DMS153 (cell line): ENCODE measurements around the gene FIG4.
"Not testable (repeated sequence)": the region's sequence is repeated elsewhere in the genome, so short reads cannot be mapped to it uniquely, and the experiment has no call there.

Source experiments
- DNase-seq: peaks from one replicate; lab custom pipeline; 2025; lab: John Stamatoyannopoulos, UW

Gene FIG4

GRCh38 chr6:109702791-109703190 lies 11.7 kb downstream of the FIG4 start:
- DNase-seq: no peak

- DNase-seq: peak; percentile 89
Measured at GRCh38 chr6:109705258-109705657, 14.2 kb downstream of the FIG4 start.

DNA sequence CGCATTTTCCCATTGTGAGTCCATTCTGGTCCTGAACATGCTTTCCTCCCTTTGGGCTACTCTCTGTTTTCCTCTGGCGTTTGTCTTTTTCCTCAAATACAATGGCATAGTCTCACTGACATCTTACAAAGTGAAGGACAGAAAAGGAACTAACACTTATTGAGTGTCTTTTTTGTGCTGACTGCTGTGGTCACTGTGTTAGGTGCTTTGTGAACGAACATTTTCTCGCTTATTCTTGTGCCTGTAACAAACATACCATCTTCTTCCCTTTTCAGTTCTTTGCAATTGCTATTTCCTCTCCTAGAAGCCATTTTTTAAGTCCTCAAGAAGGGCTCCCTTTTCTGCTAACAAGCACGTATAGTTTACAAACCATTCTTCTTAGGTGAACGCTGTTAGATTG lies 15.4 kb downstream of the FIG4 start:
- peak; percentile 17 for DNase-seq

DNA sequence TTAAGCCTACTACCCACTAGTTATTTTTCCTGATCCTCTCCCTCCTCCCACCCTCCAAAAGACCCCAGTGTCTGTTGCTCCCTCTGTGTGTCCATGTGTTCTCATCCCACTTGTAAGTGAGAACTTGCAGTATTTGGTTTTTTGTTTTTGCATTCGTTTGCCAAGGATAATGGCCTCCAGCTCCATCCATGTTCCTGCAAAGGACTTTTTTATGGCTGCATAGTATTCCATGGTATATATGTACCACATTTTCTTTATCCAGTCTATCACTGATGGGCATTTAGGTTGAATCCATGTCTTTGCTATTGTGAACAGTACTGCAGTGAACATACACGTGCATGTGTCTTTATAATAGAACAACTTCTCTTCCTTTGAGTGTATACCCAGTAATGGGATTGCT lies 17.0 kb downstream of the FIG4 start:
- DNase-seq: not testable (repeated sequence)

- DNase-seq: no peak
Measured at GRCh38 chr6:109713097-109713496, 22.0 kb downstream of the FIG4 start.

DNA sequence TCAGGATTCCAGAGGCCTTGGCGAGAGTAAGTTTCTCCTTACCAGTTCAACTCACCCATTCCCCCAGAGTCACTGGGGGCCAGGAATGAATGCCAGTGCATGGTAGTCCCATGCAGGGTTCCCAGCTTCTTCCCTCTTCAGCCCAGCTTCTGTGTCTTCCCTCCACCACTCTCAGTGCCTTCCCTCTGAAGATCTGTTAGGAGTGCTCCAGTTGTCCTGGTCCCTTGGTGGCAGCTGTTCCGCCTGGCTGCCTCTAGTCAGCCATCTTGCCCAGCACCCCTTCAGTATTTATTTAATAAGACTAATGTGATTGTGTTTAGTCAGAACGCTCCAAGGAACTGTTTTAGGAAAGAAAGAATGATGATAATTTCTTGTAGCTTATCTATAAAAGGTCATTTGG lies 23.1 kb downstream of the FIG4 start:
- DNase-seq: no peak

GRCh38 chr6:109714611-109715010 lies 23.5 kb downstream of the FIG4 start:
- DNase-seq: no peak

- no peak for DNase-seq
Measured at GRCh38 chr6:109715616-109716015, 24.5 kb downstream of the FIG4 start.

DNA sequence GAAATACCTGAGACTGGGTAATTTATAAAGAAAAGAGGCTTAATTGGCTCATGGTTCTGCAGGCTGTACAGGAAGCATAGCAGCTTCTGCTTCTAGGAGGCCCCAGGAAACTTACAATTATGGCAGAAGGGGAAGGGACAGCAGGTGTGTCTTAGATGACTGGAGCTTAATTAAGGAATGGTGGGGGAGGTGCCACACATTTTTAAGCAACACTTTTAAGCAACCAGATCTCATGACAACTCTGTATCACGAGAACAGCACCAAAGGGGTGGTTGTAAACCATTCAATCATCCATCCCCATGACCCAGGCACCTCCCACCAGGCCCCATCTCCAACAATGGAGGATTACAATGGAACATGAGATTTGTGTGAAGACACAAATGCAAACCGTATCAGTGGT lies 26.9 kb downstream of the FIG4 start:
- no peak for DNase-seq

DNA sequence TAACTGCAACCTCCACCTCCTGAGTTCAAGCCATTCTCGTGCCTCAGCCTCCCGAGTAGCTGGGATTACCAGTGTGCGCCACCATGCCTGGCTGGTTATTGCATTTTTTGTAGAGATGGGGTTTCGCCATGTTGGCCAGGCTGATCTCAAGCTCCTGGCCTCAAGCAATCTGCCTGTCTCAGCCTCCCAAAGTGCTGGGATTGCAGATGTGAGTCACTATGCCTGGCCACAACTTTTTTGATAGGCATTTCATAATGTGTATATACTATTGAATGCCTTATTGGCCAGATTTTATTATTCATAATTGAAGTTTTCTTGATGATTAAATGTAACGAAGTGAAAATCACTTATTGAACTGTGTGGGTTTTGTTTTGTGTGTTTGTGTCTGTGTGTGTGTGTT lies 27.9 kb downstream of the FIG4 start:
- no peak for DNase-seq

DNA sequence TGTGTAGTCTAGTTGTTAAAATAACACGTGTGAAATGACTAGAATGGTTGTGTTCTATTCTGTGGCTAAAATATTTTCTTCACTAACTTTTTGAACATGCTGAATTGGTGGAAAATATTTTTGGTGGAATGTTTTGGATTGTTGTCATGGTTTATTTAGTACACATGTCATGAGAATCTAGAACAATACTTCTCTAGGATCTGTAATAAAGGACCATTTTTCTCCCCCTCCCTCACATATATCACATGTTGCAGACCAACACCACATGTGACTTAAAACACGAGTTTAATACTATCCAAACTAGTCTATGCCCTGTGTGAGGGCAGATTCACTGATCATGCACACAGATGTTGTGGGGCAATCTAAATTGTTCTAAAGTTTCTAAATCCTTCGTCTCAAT lies 29.2 kb downstream of the FIG4 start:
- DNase-seq: no peak

- no peak for DNase-seq
Measured at GRCh38 chr6:109722011-109722410, 30.9 kb downstream of the FIG4 start.

GRCh38 chr6:109722564-109723254 lies 31.6 kb downstream of the FIG4 start:
- no peak for DNase-seq

GRCh38 chr6:109725250-109725649 lies 34.2 kb downstream of the FIG4 start:
- DNase-seq: not testable (repeated sequence)

DNA sequence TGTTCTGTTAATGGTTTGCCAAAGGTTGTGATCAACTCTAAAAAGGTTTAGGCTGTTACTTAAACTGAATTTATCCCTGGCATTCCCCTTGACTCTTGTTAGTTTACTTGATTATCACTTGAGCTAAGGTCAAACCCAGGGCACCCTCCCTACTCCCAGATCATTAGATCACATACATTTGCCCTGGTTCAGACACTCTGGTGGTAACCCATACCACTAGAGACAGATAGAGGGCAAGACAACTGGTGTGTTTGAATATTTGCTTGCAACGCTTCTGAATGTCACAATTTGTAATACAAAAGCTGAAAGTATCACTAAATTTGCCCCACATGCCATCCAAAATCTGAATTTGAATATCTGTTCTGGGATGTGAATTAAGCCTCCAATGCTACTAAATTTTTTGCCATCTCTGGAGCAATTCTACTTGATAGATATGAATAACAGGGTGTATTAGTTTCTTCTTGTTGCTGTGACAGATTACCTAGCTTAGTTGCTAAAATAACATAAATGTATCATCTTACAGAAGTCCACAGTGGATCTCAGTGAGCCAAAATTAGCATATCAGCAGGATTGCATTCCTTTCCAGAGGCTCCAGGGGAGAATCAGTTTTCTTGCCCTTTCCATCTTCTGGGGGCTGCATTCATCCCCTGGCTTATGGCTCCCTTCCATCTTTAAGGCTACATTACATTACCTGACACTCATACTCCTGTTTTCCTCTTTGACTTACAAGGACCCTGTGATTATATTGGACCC lies 45.4 kb downstream of the FIG4 start:
- no peak for DNase-seq

DNA sequence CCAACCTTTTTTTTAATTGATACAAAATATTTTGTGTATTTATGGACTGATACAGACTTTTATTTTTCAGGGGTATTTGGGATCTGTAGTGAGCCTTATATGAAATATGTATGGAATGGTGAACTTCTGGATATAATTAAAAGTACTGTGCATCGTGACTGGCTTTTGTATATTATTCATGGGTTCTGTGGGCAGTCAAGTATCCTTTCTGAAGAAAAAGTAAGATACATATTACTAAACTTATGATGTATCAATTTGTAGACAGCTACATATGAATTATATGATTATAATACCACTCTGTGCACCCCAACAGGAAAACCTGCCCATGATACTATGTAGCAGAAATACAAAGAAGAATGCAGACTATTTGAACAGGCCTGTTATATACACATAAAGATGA lies 47.2 kb downstream of the FIG4 start:
- DNase-seq: no peak

GRCh38 chr6:109738667-109739066 lies 47.6 kb downstream of the FIG4 start:
- DNase-seq: no peak

- DNase-seq: no peak
Measured at GRCh38 chr6:109739686-109740085, 48.6 kb downstream of the FIG4 start.

DNA sequence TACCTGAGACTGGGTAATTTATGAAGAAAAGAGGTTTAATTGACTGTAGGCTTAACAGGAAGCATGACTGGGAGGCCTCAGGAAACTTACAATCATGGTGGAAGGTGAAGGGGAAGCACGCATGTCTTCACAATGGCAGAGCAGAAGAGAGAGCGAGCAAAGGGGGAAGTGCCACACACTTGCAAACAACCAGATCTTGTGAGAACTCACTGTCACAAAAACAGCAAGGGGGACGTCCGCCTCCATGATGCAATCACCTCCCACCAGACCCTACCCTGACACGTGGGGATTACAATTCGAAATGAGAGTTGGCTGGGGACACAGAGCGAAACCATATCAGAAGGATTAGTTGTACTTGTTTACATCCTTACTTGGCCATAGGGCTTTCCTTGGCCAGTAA lies 49.7 kb downstream of the FIG4 start:
- DNase-seq: no peak

- no peak for DNase-seq
Measured at GRCh38 chr6:109743739-109744138, 52.6 kb downstream of the FIG4 start.

DNA sequence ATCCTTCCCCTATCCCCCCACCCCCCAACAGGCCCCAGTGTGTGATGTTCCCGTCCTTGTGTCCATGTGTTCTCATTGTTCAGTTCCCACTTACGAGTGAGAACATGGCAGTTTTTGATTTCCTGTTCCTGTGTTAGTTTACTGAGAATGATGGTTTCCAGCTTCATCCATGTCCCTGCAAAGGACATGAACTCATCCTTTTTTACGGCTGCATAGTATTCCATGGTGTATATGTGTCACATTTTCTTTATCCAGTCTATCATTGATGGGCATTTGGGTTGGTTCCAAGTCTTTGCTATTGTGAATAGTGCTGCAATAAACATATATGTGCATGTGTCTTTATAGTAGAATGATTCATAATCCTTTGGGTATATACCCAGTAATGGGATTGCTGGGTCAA lies 53.7 kb downstream of the FIG4 start:
- not testable (repeated sequence) for DNase-seq

DNA sequence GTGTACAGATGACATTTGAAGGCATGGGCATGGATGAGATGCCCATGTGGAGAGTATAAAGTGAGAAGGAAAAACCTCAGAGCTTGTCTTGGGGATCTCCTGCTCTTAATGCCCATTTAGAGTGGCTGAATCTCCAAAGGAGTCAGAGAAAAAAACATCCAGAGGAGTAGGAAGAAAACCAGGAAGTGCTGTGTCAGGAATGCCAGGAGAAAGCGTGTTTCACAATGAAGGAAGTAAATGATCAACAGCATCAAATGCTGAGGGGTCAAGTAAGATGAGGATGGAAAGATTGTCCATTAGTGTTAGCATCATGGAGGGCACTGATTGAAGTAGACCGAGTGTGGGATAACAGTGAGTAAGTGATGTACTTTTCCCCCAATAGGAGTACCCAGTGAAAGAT lies 56.1 kb downstream of the FIG4 start:
- DNase-seq: no peak

GRCh38 chr6:109759098-109759955 lies 68.2 kb downstream of the FIG4 start:
- DNase-seq: no peak
